ENCODE data around the gene NFAM1. TPM values are rescaled to one million over a fixed set of nuclear protein-coding genes. Genes with fewer than 3 reads are reported as not detected.

Gene NFAM1
- total and polyA plus RNA-seq, 2 of the 4 experiments (the other 2 are of a cell fraction): not detected

GRCh38 chr22:42340829-42341383, 91.3 kb downstream of the NFAM1 start:
- Histone ChIP-seq H2AFZ (replicated peaks; ENCODE audit: low read length, poor library complexity) (no peak overlapping the region), H4K91ac (ENCODE audit: insufficient read depth, low read depth, low read length) (no peak overlapping the region), H3K4me3 (ENCODE audit: insufficient read depth, low read depth, low read length) (no peak overlapping the region), H2AK5ac (ENCODE audit: low read depth, low read length) (no peak overlapping the region), H3K23ac (ENCODE audit: low read depth, low read length) (no peak overlapping the region), H3K9me1 (ENCODE audit: insufficient read depth, low read length) (no peaks in the 10 kb centered on the region), H3K36me3 (ENCODE audit: control insufficient read depth, insufficient read depth, low read length) (no peaks in the 10 kb centered on the region), H3K4ac (ENCODE audit: low read depth, low read length) (no peak overlapping the region), H4K20me1 (ENCODE audit: insufficient read depth, low read length) (0 out of 2 replicates have a peak, but pooled peaks cover 8% of the 10 kb centered on the region), H3K4me2 (ENCODE audit: low read depth, low read length) (no peak overlapping the region), H3K14ac (replicated peaks; ENCODE audit: low read depth, low read length) (no peak overlapping the region), H3K27me3 (ENCODE audit: control insufficient read depth, insufficient read depth, low read length) (peaks cover 19% of the 10 kb centered on the region; the same call in 1 of the 2 replicates), H2BK120ac (ENCODE audit: low read depth, low read length) (no peak overlapping the region), H2BK15ac (ENCODE audit: low read depth, low read length) (no peak overlapping the region), H4K5ac (ENCODE audit: low read depth, low read length) (no peak overlapping the region), H3K79me1 (ENCODE audit: low read depth in 1 of 2, low read length in 2 of 2) (no peaks in the 10 kb centered on the region), H2BK20ac (ENCODE audit: low read depth, low read length) (no peak overlapping the region), H4K8ac (ENCODE audit: low read depth in 2 of 2, low read length in 2 of 2) (no peak overlapping the region), H3K9ac (ENCODE audit: low read depth, low read length) (no peak overlapping the region), H2BK5ac (ENCODE audit: low read depth, low read length, poor library complexity, severe bottlenecking) (no peak overlapping the region), H3K56ac (ENCODE audit: extremely low read depth, insufficient read depth, low read length) (no peak overlapping the region), H3K4me1 (ENCODE audit: control insufficient read depth, insufficient read depth, low read length) (peaks cover 2% of the 10 kb centered on the region), H3K18ac (ENCODE audit: low read depth, low read length) (no peak overlapping the region), H3K27ac (ENCODE audit: insufficient read depth, low read length) (no peak overlapping the region), H3K9me3 (ENCODE audit: control insufficient read depth, insufficient read depth, low read length) (no peaks in the 10 kb centered on the region), H2AK9ac (replicated peaks; ENCODE audit: low read depth, low read length, poor library complexity) (no peak overlapping the region)
- WGBS, 2 experiments (ENCODE audit: extremely low coverage in 2 of 2, insufficient read length in 1 of 2): 33% methylated on average over 7 of the region's 26 CpGs; no CpG with 5 or more reads in 1 of the 2 experiments
- dilution Hi-C loops (cut with HindIII; ENCODE audit: low sequenced_read_pairs, unreplicated experiment) (no loop called here), intact Hi-C loops (cut with micrococcal nuclease) (no loop called here), in situ Hi-C loops (cut with MboI; ENCODE audit: low sequenced_read_pairs) (no loop called here)
- ATAC-seq (ENCODE audit: low read depth): no peak
- POLR2A ChIA-PET (ENCODE audit: unreplicated experiment): interaction anchor here (0.7 kb wide), 1 partner anchor 13 kb away, joined by 3 read pairs; no protein-coding TSS in a partner anchor
- TF ChIP-seq POLR2A (IDR thresholded peaks at IDR 0.05; ENCODE audit: low read depth, low read length) (no peak), ELK1 (IDR thresholded peaks at IDR 0.05; ENCODE audit: borderline replicate concordance, low read depth, low read length) (no peak), NFE2L2 (IDR thresholded peaks at IDR 0.05; ENCODE audit: low read depth, low read length) (no peak), RAD21 (IDR thresholded peaks at IDR 0.05; ENCODE audit: low read length) (no peak), RFX5 (IDR thresholded peaks at IDR 0.05; ENCODE audit: low read depth, low read length) (no peak), MXI1 (IDR thresholded peaks at IDR 0.05; ENCODE audit: borderline replicate concordance, low read depth, low read length) (no peak), SMC3 (IDR thresholded peaks at IDR 0.05; ENCODE audit: low read depth, low read length) (no peak), RCOR1 (IDR thresholded peaks at IDR 0.05; ENCODE audit: insufficient replicate concordance, low read length) (no peak), MAZ (IDR thresholded peaks at IDR 0.05; ENCODE audit: borderline replicate concordance, low read depth, low read length) (no peak), BHLHE40 (IDR thresholded peaks at IDR 0.05; ENCODE audit: low read depth, low read length) (no peak), CTCF (conservative IDR thresholded peaks at IDR 0.05; ENCODE audit: low read depth, low read length) (no peak), CEBPB (IDR thresholded peaks at IDR 0.05; ENCODE audit: low read depth, low read length) (no peak)
- no TSS peak for BruUV-seq (replicated peaks)
- CTCF ChIA-PET: no interaction called here
- DNase-seq: no peak

Data from IMR-90 (cell line).